Vagina (tissue), 2 donors: ENCODE measurements around the gene TVP23A.

ENCODE experiments used
- POLR2A ChIP-seq, 2 donors: fragments of 450-650 bp; IDR thresholded peaks; one replicate each; pipeline ENCODE4 v1.6.1; 2017; ENCODE audit warnings: antibody characterized with exemption in 2 of 2, mild to moderate bottlenecking in 2 of 2, moderate library complexity in 2 of 2
- POLR2AphosphoS5 ChIP-seq, 2 donors: sonication (generic); formaldehyde crosslinking; IDR thresholded peaks; one replicate each; pipeline ENCODE4 v1.9.0; 2017; ENCODE audit warnings: antibody characterized with exemption in 2 of 2, mild to moderate bottlenecking in 2 of 2, low read depth in 1 of 2; ENCODE audit not compliant: insufficient read depth in 1 of 2
- TF ChIP-seq, protein P1 (sequence below), 3 experiments: fragments of 450-650 bp in 2 of 3; fragments of 200-600 bp in 1 of 3; sonication (generic) in 1 of 3; IDR thresholded peaks; one replicate each; pipeline ENCODE4 v1.5.1; 2017 to 2019; ENCODE audit warnings: antibody characterized with exemption in 3 of 3, mild to moderate bottlenecking in 2 of 3, moderate library complexity in 2 of 3

DNA sequence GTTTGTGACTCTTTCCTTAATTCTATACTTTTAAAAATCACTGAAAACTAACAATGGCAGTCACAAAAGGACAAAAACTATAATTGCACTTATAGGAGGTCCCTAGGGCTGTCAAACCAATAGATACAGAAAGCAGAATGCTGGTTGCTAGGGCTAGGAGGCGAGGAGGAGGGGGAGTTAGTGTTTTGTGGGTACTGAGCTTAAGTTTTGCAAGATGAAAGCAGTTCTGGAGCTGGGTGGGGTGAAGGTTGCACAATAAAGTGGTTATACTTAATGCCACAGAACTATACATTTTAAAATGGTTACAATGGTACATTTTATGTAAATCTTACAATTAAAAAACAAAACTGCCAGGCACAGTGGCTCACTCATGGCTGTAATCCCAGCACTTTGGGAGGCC lies 47.7 kb downstream of the TVP23A start:
- TF ChIP-seq, protein P1, sequence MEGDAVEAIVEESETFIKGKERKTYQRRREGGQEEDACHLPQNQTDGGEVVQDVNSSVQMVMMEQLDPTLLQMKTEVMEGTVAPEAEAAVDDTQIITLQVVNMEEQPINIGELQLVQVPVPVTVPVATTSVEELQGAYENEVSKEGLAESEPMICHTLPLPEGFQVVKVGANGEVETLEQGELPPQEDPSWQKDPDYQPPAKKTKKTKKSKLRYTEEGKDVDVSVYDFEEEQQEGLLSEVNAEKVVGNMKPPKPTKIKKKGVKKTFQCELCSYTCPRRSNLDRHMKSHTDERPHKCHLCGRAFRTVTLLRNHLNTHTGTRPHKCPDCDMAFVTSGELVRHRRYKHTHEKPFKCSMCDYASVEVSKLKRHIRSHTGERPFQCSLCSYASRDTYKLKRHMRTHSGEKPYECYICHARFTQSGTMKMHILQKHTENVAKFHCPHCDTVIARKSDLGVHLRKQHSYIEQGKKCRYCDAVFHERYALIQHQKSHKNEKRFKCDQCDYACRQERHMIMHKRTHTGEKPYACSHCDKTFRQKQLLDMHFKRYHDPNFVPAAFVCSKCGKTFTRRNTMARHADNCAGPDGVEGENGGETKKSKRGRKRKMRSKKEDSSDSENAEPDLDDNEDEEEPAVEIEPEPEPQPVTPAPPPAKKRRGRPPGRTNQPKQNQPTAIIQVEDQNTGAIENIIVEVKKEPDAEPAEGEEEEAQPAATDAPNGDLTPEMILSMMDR (IDR thresholded peaks at IDR 0.05), result no peak
- TF ChIP-seq POLR2A (IDR thresholded peaks at IDR 0.05) (no peak), POLR2AphosphoS5 (IDR thresholded peaks at IDR 0.05; ENCODE audit: insufficient read depth in 1 of 2, low read depth in 1 of 2) (no peak)
